Measurements from ENCODE around the gene SMR3A.

SMR3A gene

DNA sequence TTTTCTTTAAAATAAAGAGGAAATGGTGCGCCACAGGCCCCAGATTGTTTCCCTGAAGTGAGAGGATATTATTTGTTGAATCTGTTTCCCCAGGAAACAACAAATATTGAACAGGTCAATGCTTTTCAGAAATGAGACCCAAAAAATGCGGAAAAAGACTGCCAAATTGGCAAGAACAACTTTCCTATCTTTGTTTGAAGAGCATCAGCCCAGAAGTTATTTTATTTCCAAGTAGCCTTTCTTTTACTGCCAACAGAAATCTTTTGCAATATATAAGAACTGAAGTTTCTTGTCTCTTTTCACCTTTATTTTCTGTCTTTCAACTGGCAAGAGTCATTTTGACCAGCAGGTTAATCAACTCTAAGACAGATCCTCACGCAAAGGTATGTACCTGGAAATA lies at the start of gene SMR3A:
Gene SMR3A (plus strand): TSS at position 301 of the 400 bp plus-strand sequence. CDS start 1,356 bp downstream, outside the sequence.
- no peak for DNase-seq

DNA sequence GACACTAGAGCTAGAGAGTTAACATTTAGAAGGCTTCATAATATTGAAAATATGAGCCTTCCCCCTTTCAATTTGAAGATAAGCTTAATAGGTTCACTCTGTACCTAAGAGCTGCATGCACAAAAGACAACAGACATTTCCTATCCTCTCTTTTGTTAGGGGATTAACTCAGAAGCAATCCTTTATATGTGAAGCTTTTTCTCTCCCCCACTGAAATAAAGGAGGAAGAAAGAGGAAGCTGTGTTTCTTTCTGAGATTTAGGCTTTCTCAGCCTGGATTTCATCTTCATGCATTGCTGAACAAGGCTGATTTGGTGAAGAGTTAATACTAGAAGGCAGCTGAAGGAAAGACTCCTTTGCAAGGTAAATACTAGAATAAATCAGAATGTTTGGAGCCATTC lies 46.8 kb upstream of the SMR3A start:
- no peak for DNase-seq

DNA sequence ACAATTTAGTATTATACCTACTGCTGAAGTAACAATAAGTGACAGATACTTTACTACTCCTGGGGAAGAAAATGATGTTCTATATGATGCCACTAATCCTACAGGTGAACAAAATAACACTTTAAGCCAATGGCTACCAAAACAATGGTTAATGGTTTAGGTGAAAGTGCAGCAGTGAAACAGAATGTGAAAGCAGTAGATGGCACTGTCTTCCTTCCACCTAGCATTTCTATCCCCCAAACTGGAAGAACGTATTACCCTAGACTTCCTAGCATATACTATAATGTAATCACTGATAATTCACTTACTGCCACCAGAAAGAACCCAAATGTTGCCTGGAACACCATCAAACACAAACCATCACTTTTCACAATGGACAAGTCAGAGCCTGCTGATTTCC lies 44.6 kb upstream of the SMR3A start:
- no peak for DNase-seq

DNA sequence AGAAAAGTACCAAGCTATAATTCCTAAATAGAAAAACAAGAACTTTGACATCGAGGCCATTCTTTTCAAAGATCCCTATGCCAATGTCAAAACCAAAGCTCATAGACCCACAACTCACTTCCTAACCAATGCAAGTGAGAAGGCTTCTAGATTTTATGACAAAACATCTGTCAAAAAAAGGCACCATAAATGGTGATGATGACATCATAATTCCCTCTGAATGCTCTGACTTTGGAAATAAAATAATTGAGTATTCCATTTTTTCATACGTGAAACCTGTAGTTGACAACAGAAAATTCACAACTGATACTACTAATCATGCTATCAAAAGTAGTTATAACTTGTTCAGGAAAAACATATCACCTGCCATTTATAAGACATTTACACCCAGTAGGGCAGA lies 34.5 kb upstream of the SMR3A start:
- no peak for DNase-seq

DNA sequence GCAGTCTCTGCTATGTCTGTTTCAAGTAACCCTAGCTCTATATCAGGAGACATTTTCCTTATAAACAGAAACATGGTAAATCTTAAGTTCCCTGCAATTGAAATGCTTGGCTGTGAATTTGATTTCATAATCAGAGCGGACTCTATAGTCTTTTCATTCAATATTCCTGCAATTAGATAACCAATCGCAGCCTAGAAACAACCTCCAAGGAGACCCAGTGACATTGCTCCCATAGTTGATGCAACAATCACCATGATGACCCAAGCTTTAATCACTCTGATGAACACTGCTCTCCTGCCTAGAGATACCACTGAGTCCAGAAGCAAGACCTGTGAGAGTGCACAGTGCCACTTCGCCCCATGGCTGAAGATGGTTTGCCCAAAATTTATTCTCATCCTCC lies 25.9 kb upstream of the SMR3A start, which contains the start of gene CABS1:
Gene CABS1 (plus strand): TSS at position 301 of the 400 bp plus-strand sequence. CDS start 59 bp downstream, at position 360.
- no peak for DNase-seq

DNA sequence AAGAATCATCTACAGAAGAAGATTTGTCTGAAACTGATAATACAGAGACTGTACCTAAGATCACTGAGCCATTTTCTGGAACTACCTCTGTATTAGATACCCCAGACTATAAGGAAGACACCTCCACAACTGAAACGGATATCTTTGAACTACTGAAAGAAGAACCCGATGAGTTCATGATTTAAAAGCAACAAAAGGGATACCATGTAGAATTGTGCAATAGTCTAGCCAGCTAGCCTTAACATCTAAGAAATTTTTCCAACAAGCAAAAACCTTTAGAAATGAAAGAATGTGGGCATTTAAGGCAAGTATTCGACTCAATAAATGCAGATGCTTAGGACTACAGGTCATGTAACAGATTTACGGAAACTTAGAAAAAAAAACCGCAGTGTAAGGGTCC lies 24.5 kb upstream of the SMR3A start:
- no peak for DNase-seq

DNA sequence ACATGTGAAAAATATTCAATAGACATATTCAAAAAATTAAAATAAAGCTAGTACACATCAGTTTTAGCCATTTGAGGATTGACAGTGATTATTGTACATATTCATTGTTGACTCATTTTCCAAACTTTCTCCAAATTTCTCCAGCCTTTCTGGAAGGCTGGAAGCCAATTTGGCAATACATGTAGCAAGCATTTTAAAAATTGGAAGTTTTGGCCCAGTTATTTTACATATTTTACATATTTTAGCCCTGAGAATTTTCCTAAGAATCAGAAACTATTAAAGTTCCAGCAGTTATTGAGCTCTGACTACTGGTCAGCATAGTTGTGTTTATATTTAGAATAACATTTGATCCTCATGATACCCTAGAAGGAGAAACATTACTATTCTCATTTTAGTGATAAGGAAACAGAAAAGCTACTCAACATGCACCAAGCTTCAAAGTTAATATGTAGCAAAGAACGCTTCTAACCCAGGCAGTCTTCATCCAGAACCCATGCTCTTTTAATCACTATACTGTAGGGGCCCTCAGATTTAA lies 22.6 kb upstream of the SMR3A start:
- no peak for DNase-seq

DNA sequence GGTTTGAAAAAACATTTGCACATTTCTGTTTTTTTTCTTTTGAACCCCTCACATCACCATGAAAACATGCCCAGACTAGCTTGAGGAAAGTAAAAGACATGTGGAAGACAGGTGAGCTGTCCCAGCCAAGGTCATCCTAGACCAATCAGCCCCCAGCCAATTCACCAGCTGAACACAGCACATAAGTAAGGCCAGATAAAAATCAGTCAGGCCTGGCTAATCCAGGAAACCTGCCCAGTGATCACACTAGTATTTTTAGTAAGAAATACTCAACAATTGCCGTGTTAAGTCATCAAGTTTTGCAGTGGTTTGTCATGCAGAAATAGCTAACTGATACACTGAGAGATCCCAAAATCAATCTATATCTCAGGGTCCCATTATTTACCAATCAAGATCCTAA lies 4.4 kb upstream of the SMR3A start:
- DNase-seq, result no peak

DNA sequence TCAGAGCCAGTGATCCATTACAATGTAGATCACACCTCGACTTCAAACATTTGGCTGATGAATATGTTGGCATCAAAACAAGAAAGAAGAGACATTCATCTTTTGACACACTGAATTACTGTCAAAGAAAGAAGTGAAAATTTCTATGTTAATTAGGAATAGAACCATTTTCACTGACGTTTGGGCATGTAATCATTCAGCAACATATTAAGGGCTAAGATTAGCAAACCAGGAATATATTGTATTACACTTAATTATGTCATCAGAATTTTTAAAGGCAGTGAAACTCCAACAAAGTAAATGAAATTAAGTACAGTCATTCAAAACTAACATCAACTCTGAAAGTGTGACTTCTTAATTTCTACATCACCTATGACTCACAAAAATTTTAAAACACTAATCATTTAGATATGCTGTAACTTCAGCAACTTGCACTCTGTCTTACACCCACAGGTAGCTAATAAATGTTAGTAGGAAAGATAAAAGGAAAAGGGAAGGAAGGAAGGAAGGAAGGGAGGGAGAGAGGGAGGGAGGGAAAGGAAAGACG lies 1.4 kb upstream of the SMR3A start:
- DNase-seq, result no peak

DNA sequence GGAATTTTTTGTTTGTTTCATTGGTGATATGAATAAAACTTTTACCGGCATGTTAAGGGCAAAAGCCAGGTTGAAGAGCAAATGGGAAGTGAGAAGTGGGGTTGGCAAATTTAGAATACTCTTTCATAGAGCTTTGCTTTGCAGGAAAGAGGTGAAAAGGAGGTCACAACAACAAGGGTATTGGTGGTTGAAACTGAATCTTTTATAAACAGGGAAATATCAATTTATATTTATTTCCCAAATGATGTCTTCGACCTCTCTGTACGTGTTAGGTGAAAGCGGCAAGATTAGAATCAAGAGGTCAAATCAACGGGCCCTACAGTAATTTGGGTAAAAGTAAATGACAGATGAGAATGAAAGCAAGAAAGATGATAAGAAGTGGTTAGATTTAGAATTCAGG lies 3.4 kb downstream of the SMR3A start:
- DNase-seq, result no peak

DNA sequence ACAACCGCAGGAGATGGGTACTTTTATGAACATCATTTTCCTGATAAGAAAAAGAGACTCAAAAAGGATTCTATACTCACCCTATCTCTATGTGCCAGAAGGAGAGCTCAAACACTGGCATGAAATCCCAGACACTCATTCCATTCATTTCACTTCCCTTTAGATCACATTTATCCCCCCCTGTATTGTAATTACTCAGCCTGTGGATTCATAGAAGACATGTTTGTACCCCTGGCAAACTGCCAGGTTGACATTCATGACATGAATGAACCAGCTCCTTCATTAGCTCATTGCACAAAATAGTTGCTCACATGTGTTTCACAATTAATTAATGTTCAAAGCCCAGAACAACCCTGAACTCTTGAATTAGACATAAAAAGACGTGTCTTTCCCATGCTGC lies 4.9 kb downstream of the SMR3A start:
- DNase-seq, result no peak

DNA sequence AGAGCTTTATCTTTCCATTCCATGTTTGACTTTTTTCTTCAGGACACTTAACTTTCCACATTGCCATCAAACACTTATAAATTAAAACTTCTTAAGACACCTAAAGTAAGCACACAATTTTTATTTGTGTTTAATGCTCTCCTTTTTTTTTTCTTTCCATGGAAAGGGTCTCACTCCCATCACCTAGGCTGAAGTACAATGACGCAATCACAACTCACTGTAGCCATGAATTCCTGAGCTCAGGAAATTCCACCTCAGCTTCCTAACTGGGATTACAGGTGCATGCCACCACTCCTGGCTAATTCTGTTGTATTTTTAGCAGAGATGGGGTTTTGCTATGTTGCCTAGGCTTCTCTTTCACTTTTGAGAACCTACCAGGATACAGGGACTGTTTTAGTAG lies 7.3 kb downstream of the SMR3A start:
- no peak for DNase-seq

DNA sequence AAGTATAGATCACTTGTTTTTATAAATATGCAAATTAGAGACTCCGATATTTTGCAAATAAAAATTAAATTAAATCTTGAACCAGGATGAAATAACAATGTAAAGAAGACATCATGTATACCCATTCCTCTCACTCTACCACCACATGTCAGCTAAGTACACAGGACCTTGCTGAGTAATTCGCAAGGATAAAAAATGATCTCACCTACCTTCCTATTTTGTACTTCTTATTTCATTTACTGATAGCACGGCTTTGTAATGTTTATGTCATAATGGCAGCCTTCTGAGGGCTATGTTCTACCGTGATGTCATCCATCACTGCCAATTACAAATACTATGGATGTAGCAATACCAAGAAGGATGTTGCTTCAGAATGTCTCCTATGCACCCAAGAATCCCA lies 11.4 kb downstream of the SMR3A start:
- no peak for DNase-seq

DNA sequence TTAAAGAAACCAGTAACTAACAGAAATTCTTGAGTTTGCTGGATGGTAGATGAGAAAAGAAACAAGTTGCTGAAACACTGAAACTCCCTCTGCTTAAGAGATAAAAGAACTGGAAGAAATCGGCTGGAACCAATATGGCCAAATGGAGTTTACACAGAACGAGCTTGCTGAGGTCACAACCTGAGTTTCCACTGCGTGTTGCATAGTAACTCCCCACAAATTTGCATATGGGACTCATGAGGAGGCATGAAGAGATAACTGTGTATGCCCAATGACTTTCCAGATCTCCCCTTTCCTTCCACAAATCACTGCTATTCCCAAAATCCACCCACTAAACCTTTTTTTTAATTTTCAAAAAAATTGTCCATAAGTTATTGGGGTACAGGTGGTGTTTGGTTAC lies 12.2 kb downstream of the SMR3A start:
- DNase-seq, result no peak

DNA sequence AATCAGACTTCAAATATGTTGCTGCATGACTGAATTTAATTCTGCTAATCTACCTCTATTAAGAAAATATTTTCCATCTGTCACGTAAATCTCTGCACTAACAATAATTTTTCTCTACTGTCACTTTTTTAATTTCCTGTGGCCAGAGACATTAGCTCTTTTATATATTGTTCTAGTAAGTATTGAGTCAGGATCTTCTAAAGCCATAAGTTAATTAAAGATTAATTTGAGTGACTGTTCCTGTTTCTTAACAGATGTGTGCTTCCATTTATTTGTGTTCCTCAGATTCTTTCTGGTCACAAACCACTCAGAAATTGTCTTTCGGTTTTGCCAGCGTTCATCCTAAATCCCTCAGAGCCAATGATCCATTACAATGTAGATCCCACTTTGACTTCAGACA lies 20.0 kb downstream of the SMR3A start:
- no peak for DNase-seq

DNA sequence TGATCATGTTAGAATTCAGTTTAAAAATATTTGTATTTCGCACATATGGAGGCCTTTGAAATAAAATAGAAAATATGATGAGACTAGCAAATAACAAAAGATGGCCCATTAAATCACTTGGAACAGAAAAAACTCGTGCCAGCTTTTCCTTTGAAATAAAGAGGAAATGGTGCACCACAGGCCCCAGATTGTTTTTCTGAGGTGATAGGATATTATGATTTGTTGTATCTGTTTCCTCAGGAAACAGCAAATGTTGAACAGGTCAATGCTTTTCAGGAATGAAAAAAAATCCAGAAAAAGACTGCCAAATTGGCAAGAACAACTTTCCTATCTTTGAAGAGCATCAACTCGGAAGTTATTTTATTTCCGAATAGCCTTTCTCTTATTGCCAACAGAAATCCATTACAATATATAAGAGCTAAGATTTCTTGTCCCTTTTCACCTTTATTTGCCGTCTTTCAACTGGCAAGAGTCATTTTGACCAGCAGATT lies 22.2 kb downstream of the SMR3A start, which contains the start of gene SMR3B:
Gene SMR3B (plus strand): TSS at position 441 of the 491 bp plus-strand sequence. CDS start 1,380 bp downstream, outside the sequence.
- no peak for DNase-seq

DNA sequence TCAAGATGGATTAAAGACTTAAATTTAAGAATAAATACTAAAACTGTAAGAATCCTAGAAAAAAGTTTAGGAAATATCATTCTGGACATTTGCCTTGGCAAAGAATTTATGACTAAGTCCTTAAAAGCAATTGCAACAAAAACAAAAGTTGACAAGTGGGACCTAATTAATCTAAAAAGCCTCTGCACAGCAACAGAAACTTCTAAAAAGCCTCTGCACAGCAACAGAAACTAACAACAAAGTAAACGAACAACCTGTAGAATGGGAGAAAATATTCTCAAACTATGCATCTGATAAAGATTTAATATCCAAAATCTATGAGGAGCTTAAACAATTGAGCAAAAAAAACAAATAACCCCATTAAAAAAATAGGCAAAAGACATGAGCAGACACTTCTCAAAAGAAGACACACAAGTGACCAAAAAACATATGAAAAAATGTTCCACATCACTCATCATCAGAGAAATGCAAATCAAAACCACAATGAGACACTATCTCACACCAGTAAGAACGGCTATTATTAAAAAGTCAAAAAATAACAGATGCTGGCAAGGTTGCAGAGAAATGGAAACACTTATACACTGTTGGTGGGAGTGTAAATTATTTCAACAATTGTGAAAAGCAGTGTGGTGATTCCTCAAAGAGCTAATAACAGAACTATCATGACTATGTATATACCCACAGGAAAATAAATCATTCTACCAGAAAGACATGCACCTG lies 31.7 kb downstream of the SMR3A start:
- DNase-seq, result no peak

DNA sequence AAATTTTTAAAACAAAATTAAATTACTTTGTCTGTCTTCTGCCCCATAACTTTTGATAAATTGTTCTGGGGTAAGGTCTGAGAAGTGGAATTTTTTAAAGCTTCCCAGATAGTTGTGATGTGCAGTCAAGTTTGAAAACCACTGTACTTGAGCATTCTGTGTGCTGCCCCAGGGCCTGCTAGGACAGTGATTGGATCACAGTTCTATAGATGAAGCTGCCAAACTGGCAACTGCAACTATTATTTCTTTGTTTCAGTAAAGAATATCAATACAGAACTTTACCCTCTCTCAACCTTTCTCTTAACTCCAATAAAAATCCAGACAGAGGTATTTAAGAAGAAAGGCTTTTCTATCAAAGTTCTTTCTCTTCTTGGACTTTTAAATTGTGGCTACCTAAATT lies 37.0 kb downstream of the SMR3A start, which contains the start of gene OPRPN:
Gene OPRPN (plus strand): TSS at position 361 of the 400 bp plus-strand sequence. CDS start 1,346 bp downstream, outside the sequence.
- DNase-seq, result no peak

DNA sequence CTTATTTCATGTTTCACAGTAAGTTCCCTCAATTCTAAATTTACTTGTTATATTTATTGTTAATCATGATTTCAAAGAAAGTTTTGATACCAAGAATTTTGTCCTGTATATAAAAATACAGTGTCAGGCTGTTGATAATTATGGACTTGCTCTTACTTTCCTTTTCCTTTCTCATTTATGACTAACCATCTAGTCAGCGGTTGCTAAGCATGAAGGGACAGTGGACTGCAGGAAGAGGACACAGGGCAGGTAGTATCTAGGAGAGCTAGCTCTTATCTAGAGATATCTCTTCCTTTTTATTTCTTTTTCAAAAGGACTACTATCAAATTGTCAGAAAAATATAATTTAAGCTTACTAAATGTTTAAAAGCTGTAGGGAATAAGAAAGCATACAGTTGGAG lies 38.8 kb downstream of the SMR3A start:
- no peak for DNase-seq

DNA sequence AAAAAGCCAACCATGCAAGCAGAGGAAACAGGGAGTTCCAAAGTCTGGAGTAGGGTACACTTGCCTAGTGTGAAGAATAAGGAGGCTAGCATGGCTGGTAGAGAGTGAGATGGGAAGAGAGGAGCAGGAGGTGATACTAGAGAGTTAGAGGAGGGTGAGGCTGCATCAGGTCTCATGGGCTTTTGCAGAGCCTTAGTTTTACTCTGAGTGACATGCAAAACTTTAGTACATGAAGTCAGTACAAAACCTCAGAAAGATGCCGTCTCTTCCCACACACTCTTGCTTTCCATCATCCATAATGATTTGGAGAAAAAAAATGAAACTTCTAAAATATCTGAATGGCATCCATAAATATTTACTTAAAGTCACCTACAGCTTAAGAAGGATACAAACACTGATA lies 42.2 kb downstream of the SMR3A start:
- DNase-seq, result no peak

DNA sequence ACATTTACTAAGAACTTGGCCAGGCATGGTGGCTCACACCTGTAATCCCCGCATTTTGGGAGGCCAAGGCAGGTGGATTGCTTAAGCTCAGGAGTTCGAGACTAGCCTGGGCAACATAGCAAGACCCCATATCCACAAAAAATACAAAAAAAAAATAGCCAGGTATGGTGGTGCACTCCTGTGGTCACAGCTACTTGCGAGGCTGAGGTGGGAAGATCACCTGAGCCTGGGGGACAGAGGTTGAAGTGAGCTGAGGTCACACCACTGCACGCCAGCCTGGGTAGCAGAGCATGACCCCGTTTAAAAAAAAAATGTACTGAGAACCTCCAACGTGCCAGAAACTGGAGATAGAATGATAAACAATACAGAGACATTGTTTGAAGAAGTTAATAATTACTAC lies 45.2 kb downstream of the SMR3A start:
- no peak for DNase-seq
